Calu3 (cell line): ENCODE measurements around the gene HOXA7. TPM values are rescaled to one million over a fixed set of nuclear protein-coding genes. Genes with fewer than 3 reads are reported as not detected.

ENCODE experiments used
- BruUV-seq: library from RNA; stranded (reverse); fragments of 400-500 nt; replicated peaks from 2 replicates; lab custom pipeline; 2021; lab: Mats Ljungman, UMichigan
- CTCF ChIA-PET: fragments of 300-600 bp; sonication (Branson Sonifier 250); formaldehyde crosslinking; loops from one replicate; lab custom pipeline; 2022; ENCODE audit warnings: antibody characterized with exemption; lab: Charles Lee
- DNase-seq: peaks from one replicate; pipeline ENCODE4 v3.0.0; 2022
- H3K27ac Mint-ChIP-seq: one replicate; pipeline ENCODE4 v1.8.0; 2022; ENCODE audit warnings: mixed read lengths; ENCODE audit not compliant: unreplicated experiment
- H3K27me3 Mint-ChIP-seq: one replicate; pipeline ENCODE4 v1.8.0; 2022; ENCODE audit warnings: mixed read lengths; ENCODE audit not compliant: unreplicated experiment
- H3K36me3 Mint-ChIP-seq: one replicate; pipeline ENCODE4 v1.8.0; 2022; ENCODE audit warnings: mild to moderate bottlenecking, moderate library complexity, mixed read lengths; ENCODE audit not compliant: insufficient read depth, unreplicated experiment
- H3K4me1 Mint-ChIP-seq: one replicate; pipeline ENCODE4 v1.8.0; 2022; ENCODE audit warnings: mild to moderate bottlenecking, low read depth, mixed read lengths; ENCODE audit not compliant: unreplicated experiment
- H3K4me3 Mint-ChIP-seq: one replicate; pipeline ENCODE4 v1.8.0; 2022; ENCODE audit warnings: mild to moderate bottlenecking, low read depth, moderate library complexity, mixed read lengths; ENCODE audit not compliant: unreplicated experiment
- H3K9me3 Mint-ChIP-seq: one replicate; pipeline ENCODE4 v1.8.0; 2022; ENCODE audit warnings: low read depth, mixed read lengths; ENCODE audit not compliant: unreplicated experiment
- intact Hi-C: fragments of 100-400 bp; cut with micrococcal nuclease; formaldehyde crosslinking; loops from one replicate; pipeline ENCODE4 v1.10.0; 2022; ENCODE audit not compliant: unreplicated experiment
- total RNA-seq: library from RNA; stranded (reverse); gene quantifications from 2 replicates; pipeline ENCODE4 v1.2.3, GENCODE V29; 2022
- TF ChIP-seq, protein P1 (sequence below): fragments of 200-600 bp; IDR thresholded peaks from one replicate; pipeline ENCODE4 v1.8.0; 2022; ENCODE audit warnings: antibody characterized with exemption; ENCODE audit not compliant: unreplicated experiment

Gene HOXA7
- total RNA-seq, 1 experiment from 2014 or later, result not detected

DNA sequence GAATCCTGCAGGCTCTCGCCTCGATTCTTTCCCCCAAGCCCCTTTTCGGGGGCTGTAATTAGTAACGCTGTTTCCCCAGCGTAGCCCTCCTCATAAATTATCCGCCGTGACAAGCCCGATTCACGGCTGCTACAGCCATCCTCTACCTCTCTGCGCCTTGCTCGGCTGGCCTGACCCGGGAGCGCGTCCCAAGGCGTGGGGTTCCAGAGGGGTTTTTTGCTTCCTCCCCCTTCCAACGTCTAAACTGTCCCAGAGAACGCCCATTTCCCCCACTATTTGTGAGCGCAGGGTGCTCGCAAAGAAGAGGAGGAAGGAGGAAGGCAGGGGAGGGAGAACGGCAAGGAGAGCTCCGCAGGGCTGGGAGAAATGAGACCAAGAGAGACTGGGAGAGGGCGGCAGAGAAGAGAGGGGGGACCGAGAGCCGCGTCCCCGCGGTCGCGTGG is 13.9 kb downstream of the HOXA7 start:
- H3K4me1 Mint-ChIP-seq, result peaks cover 6% of the 10 kb centered on the region
- DNase-seq, result no peak
- H3K9me3 Mint-ChIP-seq, result no peaks in the 10 kb centered on the region
- BruUV-seq, result no TSS peak
- no peak overlapping the region for H3K4me3 Mint-ChIP-seq
- no peak overlapping the region for H3K27ac Mint-ChIP-seq
- no peaks in the 10 kb centered on the region for H3K27me3 Mint-ChIP-seq
- TF ChIP-seq, protein P1, sequence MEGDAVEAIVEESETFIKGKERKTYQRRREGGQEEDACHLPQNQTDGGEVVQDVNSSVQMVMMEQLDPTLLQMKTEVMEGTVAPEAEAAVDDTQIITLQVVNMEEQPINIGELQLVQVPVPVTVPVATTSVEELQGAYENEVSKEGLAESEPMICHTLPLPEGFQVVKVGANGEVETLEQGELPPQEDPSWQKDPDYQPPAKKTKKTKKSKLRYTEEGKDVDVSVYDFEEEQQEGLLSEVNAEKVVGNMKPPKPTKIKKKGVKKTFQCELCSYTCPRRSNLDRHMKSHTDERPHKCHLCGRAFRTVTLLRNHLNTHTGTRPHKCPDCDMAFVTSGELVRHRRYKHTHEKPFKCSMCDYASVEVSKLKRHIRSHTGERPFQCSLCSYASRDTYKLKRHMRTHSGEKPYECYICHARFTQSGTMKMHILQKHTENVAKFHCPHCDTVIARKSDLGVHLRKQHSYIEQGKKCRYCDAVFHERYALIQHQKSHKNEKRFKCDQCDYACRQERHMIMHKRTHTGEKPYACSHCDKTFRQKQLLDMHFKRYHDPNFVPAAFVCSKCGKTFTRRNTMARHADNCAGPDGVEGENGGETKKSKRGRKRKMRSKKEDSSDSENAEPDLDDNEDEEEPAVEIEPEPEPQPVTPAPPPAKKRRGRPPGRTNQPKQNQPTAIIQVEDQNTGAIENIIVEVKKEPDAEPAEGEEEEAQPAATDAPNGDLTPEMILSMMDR, result no peak
- no peaks in the 10 kb centered on the region for H3K36me3 Mint-ChIP-seq
- intact Hi-C loops, result no loop called here
- CTCF ChIA-PET, result no interaction called here

DNA sequence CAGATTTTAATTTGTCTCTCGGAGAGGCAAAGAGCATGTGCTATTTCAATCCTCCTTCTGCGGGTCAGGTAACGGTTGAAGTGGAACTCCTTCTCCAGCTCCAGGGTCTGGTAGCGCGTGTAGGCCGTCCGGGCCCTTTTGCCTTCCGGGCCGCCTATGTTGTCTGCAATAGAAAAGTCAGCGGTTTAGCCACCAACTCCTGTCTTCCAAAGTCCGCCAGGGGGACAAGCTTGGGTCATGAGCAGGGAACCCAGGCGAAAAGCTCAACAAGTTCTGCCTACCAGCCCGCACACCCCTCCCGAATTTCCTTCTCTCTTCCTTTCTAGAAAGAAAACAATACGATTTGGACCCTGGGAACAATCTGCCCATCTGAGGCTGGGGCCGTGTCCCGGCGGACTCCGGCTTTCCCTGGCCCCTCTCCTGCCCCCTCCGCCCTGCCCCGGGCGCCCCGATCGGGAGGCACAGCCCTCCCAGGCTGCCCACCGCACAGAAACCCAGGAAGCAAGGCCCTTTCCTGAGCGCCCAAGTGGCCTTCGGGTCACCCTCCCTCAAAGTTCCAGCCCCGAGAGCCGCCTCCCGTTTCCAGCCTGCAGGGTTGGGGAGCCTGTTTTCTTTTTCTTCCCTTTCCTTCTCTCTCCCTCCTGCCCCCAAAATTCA is 14.4 kb downstream of the HOXA7 start:
- intact Hi-C loops, result no loop called here
- peaks cover 10% of the 10 kb centered on the region for H3K4me1 Mint-ChIP-seq
- H3K4me3 Mint-ChIP-seq, result no peak overlapping the region
- TF ChIP-seq, protein P1, result no peak
- no peaks in the 10 kb centered on the region for H3K9me3 Mint-ChIP-seq
- BruUV-seq, result no TSS peak
- no peaks in the 10 kb centered on the region for H3K27me3 Mint-ChIP-seq
- CTCF ChIA-PET, result no interaction called here
- DNase-seq, result no peak
- H3K27ac Mint-ChIP-seq, result no peak overlapping the region
- H3K36me3 Mint-ChIP-seq, result no peaks in the 10 kb centered on the region

DNA sequence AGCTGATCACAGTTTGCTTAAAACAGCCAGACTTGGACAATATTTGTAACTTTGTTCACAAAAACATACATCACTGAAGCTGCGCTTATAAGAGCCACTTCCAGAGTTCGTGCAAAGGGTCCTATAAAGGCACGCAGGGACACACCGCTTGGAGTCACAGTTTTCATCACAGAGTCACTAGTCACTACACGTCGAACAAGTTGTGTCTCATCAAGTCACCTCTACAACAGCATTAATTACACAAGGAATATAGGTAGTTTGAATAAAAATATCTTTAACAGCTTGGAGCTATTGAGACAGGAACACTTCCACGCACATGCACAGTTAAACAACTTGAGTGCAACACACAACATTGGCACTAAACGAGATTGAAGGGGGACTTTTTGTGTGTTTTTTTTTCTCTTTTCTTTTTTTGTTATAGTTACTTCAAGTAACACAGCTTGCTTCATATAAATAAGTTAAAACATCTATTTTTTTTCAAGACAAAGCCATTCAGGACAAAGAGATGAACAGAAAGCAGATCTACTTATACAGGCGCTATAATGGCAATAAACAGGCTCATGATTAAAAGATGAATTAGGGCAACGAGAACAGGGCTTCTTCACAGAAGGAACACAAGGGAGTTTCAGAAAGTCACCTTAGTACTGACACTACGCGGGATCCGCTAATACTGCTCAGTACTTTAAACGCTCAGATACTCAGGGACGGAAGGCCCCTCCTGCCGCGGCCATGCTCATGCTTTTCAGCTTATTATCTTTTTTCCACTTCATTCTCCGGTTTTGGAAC is 15.1 kb downstream of the HOXA7 start:
- no peaks in the 10 kb centered on the region for H3K27me3 Mint-ChIP-seq
- DNase-seq, result no peak
- no peaks in the 10 kb centered on the region for H3K9me3 Mint-ChIP-seq
- CTCF ChIA-PET, result interaction anchor here (0.6 to 0.7 kb wide), 2 partner anchors 89 to 358 kb away, joined by 5 to 6 read pairs; no protein-coding TSS in a partner anchor
- no peak overlapping the region for H3K27ac Mint-ChIP-seq
- TF ChIP-seq, protein P1, result no peak
- intact Hi-C loops, result no loop called here
- H3K4me1 Mint-ChIP-seq, result peaks cover 13% of the 10 kb centered on the region
- no peak overlapping the region for H3K4me3 Mint-ChIP-seq
- no TSS peak for BruUV-seq
- no peaks in the 10 kb centered on the region for H3K36me3 Mint-ChIP-seq

DNA sequence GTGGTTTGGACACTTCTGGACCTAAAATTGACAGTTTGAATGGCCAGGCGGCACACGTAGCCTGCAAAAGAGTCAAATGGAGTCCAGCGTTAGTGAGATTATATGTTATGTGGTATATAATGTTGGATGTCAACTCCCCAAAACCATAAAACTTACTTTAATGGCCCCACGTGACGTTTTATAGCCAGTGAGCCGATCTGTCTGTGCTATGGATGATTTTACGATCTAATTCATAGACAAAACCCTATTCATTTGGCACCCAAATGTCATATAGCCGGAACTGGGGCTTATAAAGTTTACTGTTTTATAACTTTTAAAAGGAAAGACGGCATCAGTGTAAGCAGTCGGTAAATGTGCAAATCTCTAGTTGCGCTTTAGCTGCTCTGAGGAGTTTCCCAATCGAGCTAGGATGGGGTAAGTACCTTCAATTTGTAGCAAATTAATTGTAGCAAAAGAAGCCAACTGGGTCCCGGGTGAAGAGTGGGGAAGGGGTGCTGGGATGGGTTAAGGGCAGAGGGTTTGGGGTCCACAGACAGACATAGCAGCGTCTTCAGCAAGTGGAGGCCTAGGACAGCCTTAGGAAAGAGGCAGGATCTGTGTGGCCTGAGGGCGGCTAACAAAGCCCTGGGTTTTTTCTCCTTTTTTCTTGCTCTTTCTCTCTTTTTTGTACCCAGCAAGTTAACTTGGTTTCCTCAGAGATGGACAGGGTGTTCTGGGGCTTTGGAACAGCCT is 16.2 kb downstream of the HOXA7 start:
- CTCF ChIA-PET, result interaction anchor here (0.7 kb wide), 1 partner anchor 88 kb away, joined by 6 read pairs; no protein-coding TSS in a partner anchor
- H3K9me3 Mint-ChIP-seq, result no peaks in the 10 kb centered on the region
- intact Hi-C loops, result no loop called here
- BruUV-seq, result no TSS peak
- peaks cover 4% of the 10 kb centered on the region for H3K36me3 Mint-ChIP-seq
- no peak overlapping the region for H3K4me3 Mint-ChIP-seq
- H3K27ac Mint-ChIP-seq, result no peak overlapping the region
- no peaks in the 10 kb centered on the region for H3K27me3 Mint-ChIP-seq
- TF ChIP-seq, protein P1, result no peak
- peaks cover 23% of the 10 kb centered on the region for H3K4me1 Mint-ChIP-seq
- no peak for DNase-seq
